Glutamatergic neuron (in vitro differentiated cells): Measurements from ENCODE around the gene ARIH1. TPM values are rescaled to one million over a fixed set of nuclear protein-coding genes. Genes with fewer than 3 reads are reported as not detected.

Experiments used
- DNase-seq: peaks from one replicate; pipeline ENCODE4 v3.0.0; 2022
- H3K27ac Mint-ChIP-seq: one replicate; pipeline ENCODE4 v1.8.0; 2020; ENCODE audit warnings: mild to moderate bottlenecking, mixed read lengths, inconsistent platforms; ENCODE audit not compliant: unreplicated experiment
- H3K27me3 Mint-ChIP-seq: one replicate; pipeline ENCODE4 v1.8.0; 2020; ENCODE audit warnings: mild to moderate bottlenecking, moderate library complexity, mixed read lengths, inconsistent platforms; ENCODE audit not compliant: unreplicated experiment
- H3K36me3 Mint-ChIP-seq: one replicate; pipeline ENCODE4 v1.8.0; 2020; ENCODE audit warnings: mild to moderate bottlenecking, mixed read lengths, inconsistent platforms; ENCODE audit not compliant: unreplicated experiment
- H3K4me1 Mint-ChIP-seq: one replicate; pipeline ENCODE4 v1.8.0; 2020; ENCODE audit warnings: mild to moderate bottlenecking, low read depth, mixed read lengths, inconsistent platforms; ENCODE audit not compliant: unreplicated experiment
- H3K4me3 Mint-ChIP-seq: one replicate; pipeline ENCODE4 v1.8.0; 2020; ENCODE audit warnings: mild to moderate bottlenecking, mixed read lengths, inconsistent platforms; ENCODE audit not compliant: unreplicated experiment
- H3K9me3 Mint-ChIP-seq: one replicate; pipeline ENCODE4 v1.8.0; 2020; ENCODE audit warnings: mild to moderate bottlenecking, moderate library complexity, mixed read lengths, inconsistent platforms; ENCODE audit not compliant: unreplicated experiment
- CTCF ChIP-seq: fragments of 200-600 bp; sonication (generic); IDR thresholded peaks from one replicate; pipeline ENCODE4 v1.5.0; 2021; ENCODE audit not compliant: partially characterized antibody, unreplicated experiment
- total RNA-seq: library from RNA; stranded (reverse); fragmentation: NEBNext Ultra II Directional; extraction: Animal tissue kit (Norgen Biotek cat#: 25700); gene quantifications from one replicate; pipeline ENCODE4 v1.2.1, GENCODE V29; 2021; ENCODE audit not compliant: unreplicated experiment

ARIH1 gene
- total RNA-seq, 1 donor from 2014 or later, result 291 TPM

- DNase-seq, result no peak
- Mint-ChIP-seq H3K4me1 (peaks cover 34% of the 10 kb centered on the region), H3K27ac (no peak overlapping the region), H3K9me3 (no peaks in the 10 kb centered on the region), H3K36me3 (no peaks in the 10 kb centered on the region), H3K4me3 (no peak overlapping the region), H3K27me3 (no peaks in the 10 kb centered on the region)
- no peak for TF ChIP-seq CTCF
These were observed 18.6 kb downstream of the ARIH1 start for GRCh38 chr15:72492733-72493132.

GRCh38 chr15:72493220-72493619, 19.1 kb downstream of the ARIH1 start:
- no peak for DNase-seq
- Mint-ChIP-seq H3K36me3 (no peaks in the 10 kb centered on the region), H3K27ac (no peak overlapping the region), H3K4me3 (no peak overlapping the region), H3K27me3 (no peaks in the 10 kb centered on the region), H3K9me3 (no peaks in the 10 kb centered on the region), H3K4me1 (peaks cover 32% of the 10 kb centered on the region)
- TF ChIP-seq CTCF, result no peak

- Mint-ChIP-seq H3K27ac (peak overlapping the region; percentile 65), H3K36me3 (no peaks in the 10 kb centered on the region), H3K27me3 (no peaks in the 10 kb centered on the region), H3K4me1 (peaks cover 30% of the 10 kb centered on the region), H3K9me3 (no peaks in the 10 kb centered on the region), H3K4me3 (no peak overlapping the region)
- TF ChIP-seq CTCF, result no peak
- no peak for DNase-seq
These were observed 20.9 kb downstream of the ARIH1 start for GRCh38 chr15:72495007-72495406.

GRCh38 chr15:72496783-72497182, 22.7 kb downstream of the ARIH1 start:
- H3K27me3 Mint-ChIP-seq, result no peaks in the 10 kb centered on the region
- no peak for TF ChIP-seq CTCF
- peak overlapping the region; percentile 46 for H3K27ac Mint-ChIP-seq
- H3K36me3 Mint-ChIP-seq, result no peaks in the 10 kb centered on the region
- no peak for DNase-seq
- no peaks in the 10 kb centered on the region for H3K9me3 Mint-ChIP-seq
- H3K4me3 Mint-ChIP-seq, result peak overlapping the region; percentile 0
- H3K4me1 Mint-ChIP-seq, result peaks cover 29% of the 10 kb centered on the region

GRCh38 chr15:72497402-72497801, 23.3 kb downstream of the ARIH1 start:
- H3K9me3 Mint-ChIP-seq, result no peaks in the 10 kb centered on the region
- peak overlapping the region; percentile 35 for H3K4me3 Mint-ChIP-seq
- peaks cover 29% of the 10 kb centered on the region for H3K4me1 Mint-ChIP-seq
- DNase-seq, result no peak
- no peak for TF ChIP-seq CTCF
- no peak overlapping the region for H3K27ac Mint-ChIP-seq
- H3K36me3 Mint-ChIP-seq, result no peaks in the 10 kb centered on the region
- no peaks in the 10 kb centered on the region for H3K27me3 Mint-ChIP-seq
